Activated T-cell treated with anti-CD3 and anti-CD28 coated beads, Interleukin-2, amount 50 U/mL, for 72 hours (primary cell): ENCODE results near the gene ZGPAT. TPM values are rescaled to one million over a fixed set of nuclear protein-coding genes. Genes with fewer than 3 reads are reported as not detected.
"Not testable (repeated sequence)": the region's sequence is repeated elsewhere in the genome, so short reads cannot be mapped to it uniquely, and the experiment has no call there.

Experiments
- ATAC-seq, 2 donors: fragments of 150-1000 bp; cut with Tn5 transposase; replicated peaks in 1 of 2; 2 replicates each; pipeline ENCODE4 v1.10.0; 2021; ENCODE audit warnings: moderate library complexity in 2 of 2, mild to moderate bottlenecking in 1 of 2
- DNase-seq, 2 donors: peaks; one replicate each; pipeline ENCODE4 v3.0.0; 2021 to 2022; ENCODE audit warnings: mixed read lengths in 1 of 2
- H3K27ac Mint-ChIP-seq: one replicate; pipeline ENCODE4 v1.8.0; 2022; ENCODE audit warnings: mild to moderate bottlenecking, moderate library complexity, mixed read lengths
- H3K27me3 Mint-ChIP-seq: one replicate; pipeline ENCODE4 v1.8.0; 2022; ENCODE audit warnings: low read depth, mixed read lengths
- H3K36me3 Mint-ChIP-seq, 2 donors: one replicate each; pipeline ENCODE4 v1.8.0; 2022; ENCODE audit warnings: mixed read lengths in 2 of 2, mild to moderate bottlenecking in 1 of 2; ENCODE audit not compliant: insufficient read depth in 2 of 2
- H3K4me1 Mint-ChIP-seq: one replicate; pipeline ENCODE4 v1.8.0; 2022; ENCODE audit warnings: low read depth, mixed read lengths
- H3K4me3 Mint-ChIP-seq, 2 donors: one replicate each; pipeline ENCODE4 v1.8.0; 2022; ENCODE audit warnings: mild to moderate bottlenecking in 2 of 2, mixed read lengths in 2 of 2, moderate library complexity in 2 of 2
- H3K9me3 Mint-ChIP-seq, 2 donors: one replicate each; pipeline ENCODE4 v1.8.0; 2022; ENCODE audit warnings: mixed read lengths in 2 of 2
- total RNA-seq, 2 donors: library from RNA; stranded (reverse); gene quantifications; one replicate each; pipeline ENCODE4 v1.2.3, GENCODE V29; 2022

Gene ZGPAT
- total RNA-seq, 2 donors from 2014 or later: 24.3 to 28.0 TPM

DNA sequence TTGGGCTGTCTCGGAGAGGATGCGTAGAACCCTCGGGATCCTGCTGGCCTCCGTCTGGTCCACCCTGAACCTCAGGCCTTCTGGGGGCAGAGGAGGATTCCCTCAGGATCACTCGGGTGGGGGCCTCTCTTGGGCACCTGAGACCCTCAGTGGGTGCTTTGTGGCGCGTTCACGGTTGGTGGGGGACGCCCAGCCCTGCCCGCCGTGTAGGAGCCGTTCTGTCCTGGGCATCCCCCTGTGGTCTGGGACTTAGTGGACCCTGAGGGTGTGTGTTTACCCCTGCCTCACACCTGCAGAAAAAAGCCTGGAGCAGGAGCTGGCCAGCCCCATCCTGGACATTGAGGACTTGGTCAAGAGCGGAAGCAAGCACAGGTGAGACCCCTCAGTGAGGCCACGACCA is 42.1 kb upstream of the ZGPAT start:
- peaks cover 0 to 14% of the 10 kb centered on the region in 2 donors for H3K36me3 Mint-ChIP-seq
- no peak overlapping the region for H3K4me3 Mint-ChIP-seq
- H3K27ac Mint-ChIP-seq: no peak overlapping the region

DNA sequence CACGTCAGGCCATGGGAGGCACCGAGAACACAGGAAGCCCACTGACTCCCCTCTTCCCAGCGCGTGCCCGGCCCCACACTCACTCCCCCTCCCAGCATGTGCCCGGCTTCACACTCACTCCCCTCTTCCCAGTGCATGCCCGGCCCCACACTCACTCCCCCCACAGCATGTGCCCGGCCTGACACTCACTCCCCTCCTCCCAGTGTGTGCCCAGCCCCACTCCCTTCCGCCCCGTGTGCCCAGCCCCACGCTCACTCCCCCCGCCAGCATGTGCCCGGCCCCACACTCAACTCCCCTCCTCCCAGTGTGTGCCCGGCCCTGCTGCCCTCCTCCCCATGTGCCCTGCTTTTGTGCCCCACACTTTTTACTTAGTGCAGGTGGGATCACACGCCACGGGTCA is 40.0 kb upstream of the ZGPAT start:
- Mint-ChIP-seq H3K4me3 (no peak overlapping the region), H3K27me3 (no peaks in the 10 kb centered on the region), H3K36me3 (peaks cover 1 to 17% of the 10 kb centered on the region in 2 donors), H3K9me3 (no peaks in the 10 kb centered on the region), H3K27ac (no peak overlapping the region), H3K4me1 (no peaks in the 10 kb centered on the region)
- ATAC-seq (no peak), DNase-seq (no peak)

More for the DNA sequence above, 42.1 kb upstream of the ZGPAT start:
- H3K27me3 Mint-ChIP-seq: no peaks in the 10 kb centered on the region
- ATAC-seq (no peak), DNase-seq (no peak)
- H3K4me1 Mint-ChIP-seq: no peaks in the 10 kb centered on the region
- H3K9me3 Mint-ChIP-seq: no peaks in the 10 kb centered on the region

GRCh38 chr20:63668351-63668750 is 39.5 kb upstream of the ZGPAT start:
- DNase-seq: no peak
- Mint-ChIP-seq H3K4me1 (no peaks in the 10 kb centered on the region), H3K36me3 (peaks cover 1 to 17% of the 10 kb centered on the region in 2 donors), H3K27me3 (no peaks in the 10 kb centered on the region), H3K9me3 (no peaks in the 10 kb centered on the region), H3K4me3 (no peak overlapping the region), H3K27ac (no peak overlapping the region)
- ATAC-seq: no peak

DNA sequence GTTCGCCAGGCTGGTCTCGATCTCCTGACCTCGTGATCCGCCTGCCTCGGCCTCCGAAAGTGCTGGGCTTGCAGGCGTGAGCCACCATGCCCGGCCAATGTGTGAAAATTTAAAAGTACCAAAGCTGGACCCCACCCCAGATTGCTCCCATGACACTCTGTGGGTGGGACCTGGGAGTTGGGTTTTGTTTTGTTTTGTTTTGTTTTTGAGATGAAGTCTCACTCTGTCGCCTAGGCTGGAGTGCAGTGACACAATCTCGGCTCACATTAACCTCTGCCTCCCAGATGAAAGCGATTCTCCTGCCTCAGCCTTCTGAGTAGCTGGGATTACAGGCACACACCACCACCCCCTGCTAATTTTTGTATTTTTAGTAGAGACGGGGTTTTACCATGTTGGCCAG is 36.1 kb upstream of the ZGPAT start:
- H3K27ac Mint-ChIP-seq, ATAC-seq, H3K27me3 Mint-ChIP-seq, DNase-seq, H3K4me1 Mint-ChIP-seq, H3K4me3 Mint-ChIP-seq, H3K9me3 Mint-ChIP-seq: not testable (repeated sequence)
- H3K36me3 Mint-ChIP-seq: peaks cover 3 to 15% of the 10 kb centered on the region in 2 donors

DNA sequence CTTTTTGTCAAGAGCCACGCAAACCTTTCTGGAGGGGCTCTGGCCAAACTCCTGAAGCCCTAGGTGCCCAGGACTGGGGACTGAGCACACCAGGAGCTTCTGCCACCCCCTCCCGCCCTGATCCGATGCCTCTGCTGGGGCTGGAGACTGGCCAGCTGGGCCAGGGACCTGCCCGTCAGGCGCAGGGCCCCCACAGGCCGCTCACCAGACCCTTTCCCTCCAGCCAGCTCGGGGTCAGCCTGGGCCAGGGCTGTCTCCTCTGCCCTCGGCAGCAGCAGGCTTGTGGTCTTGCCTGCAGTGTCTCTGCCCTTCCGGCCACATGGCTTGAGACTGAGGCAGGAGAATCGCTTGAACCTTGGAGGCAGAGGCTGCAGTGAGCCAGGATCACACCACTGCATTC is 35.2 kb upstream of the ZGPAT start:
- Mint-ChIP-seq H3K9me3 (no peaks in the 10 kb centered on the region), H3K36me3 (peaks cover 3 to 14% of the 10 kb centered on the region in 2 donors), H3K4me3 (no peak overlapping the region), H3K27me3 (no peaks in the 10 kb centered on the region), H3K27ac (no peak overlapping the region), H3K4me1 (no peaks in the 10 kb centered on the region)
- ATAC-seq: no peak
- no peak for DNase-seq

- DNase-seq (no peak), ATAC-seq (no peak)
- peaks cover 8 to 12% of the 10 kb centered on the region in 2 donors for H3K36me3 Mint-ChIP-seq
- H3K27me3 Mint-ChIP-seq: no peaks in the 10 kb centered on the region
- H3K27ac Mint-ChIP-seq: no peak overlapping the region
- no peaks in the 10 kb centered on the region for H3K4me1 Mint-ChIP-seq
- no peak overlapping the region for H3K4me3 Mint-ChIP-seq
- H3K9me3 Mint-ChIP-seq: no peaks in the 10 kb centered on the region
Observed at GRCh38 chr20:63673951-63674350, 33.9 kb upstream of the ZGPAT start.

GRCh38 chr20:63675681-63676368 is 32.0 kb upstream of the ZGPAT start:
- Mint-ChIP-seq H3K9me3 (no peaks in the 10 kb centered on the region), H3K4me1 (no peaks in the 10 kb centered on the region), H3K27ac (no peak overlapping the region), H3K4me3 (no peak overlapping the region), H3K36me3 (peaks cover 7 to 8% of the 10 kb centered on the region in 2 donors), H3K27me3 (no peaks in the 10 kb centered on the region)
- DNase-seq: no peak
- no peak for ATAC-seq

DNA sequence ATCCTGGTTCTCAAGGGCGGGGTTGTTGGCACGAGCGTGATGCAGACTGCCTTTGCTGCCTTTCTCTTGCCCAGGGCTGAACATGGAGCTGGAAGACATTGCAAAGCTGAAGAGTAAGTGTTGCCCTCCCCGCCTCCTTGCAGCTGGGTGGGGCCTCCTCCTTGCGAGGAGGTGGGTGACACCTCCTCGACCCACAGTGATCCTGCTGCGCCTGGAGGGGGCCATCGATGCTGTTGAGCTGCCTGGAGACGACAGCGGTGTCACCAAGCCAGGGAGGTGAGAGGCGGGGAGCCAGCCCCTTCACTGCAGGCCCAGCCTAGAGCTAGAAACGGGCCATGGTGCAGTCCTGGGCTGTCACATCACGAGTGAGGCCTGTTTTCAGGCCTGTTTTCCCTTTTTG is 29.8 kb upstream of the ZGPAT start:
- H3K4me3 Mint-ChIP-seq: no peak overlapping the region
- H3K9me3 Mint-ChIP-seq: no peaks in the 10 kb centered on the region
- H3K36me3 Mint-ChIP-seq: peaks cover 6 to 7% of the 10 kb centered on the region in 2 donors
- H3K27me3 Mint-ChIP-seq: no peaks in the 10 kb centered on the region
- no peaks in the 10 kb centered on the region for H3K4me1 Mint-ChIP-seq
- DNase-seq: no peak
- H3K27ac Mint-ChIP-seq: no peak overlapping the region
- ATAC-seq: no peak

- no peaks in the 10 kb centered on the region for H3K9me3 Mint-ChIP-seq
- H3K4me3 Mint-ChIP-seq: no peak overlapping the region
- no peak for DNase-seq
- no peaks in the 10 kb centered on the region for H3K27me3 Mint-ChIP-seq
- H3K4me1 Mint-ChIP-seq: no peaks in the 10 kb centered on the region
- no peak for ATAC-seq
- H3K36me3 Mint-ChIP-seq: peaks cover 5 to 6% of the 10 kb centered on the region in 2 donors
- peak overlapping the region; percentile 70 for H3K27ac Mint-ChIP-seq
Observed at GRCh38 chr20:63678667-63679465, 29.0 kb upstream of the ZGPAT start.

- H3K36me3 Mint-ChIP-seq: peaks cover 5 to 6% of the 10 kb centered on the region in 2 donors
- H3K27ac Mint-ChIP-seq: no peak overlapping the region
- no peak overlapping the region for H3K4me3 Mint-ChIP-seq
- H3K27me3 Mint-ChIP-seq: no peaks in the 10 kb centered on the region
- no peak for ATAC-seq
- DNase-seq: no peak
- H3K9me3 Mint-ChIP-seq: no peaks in the 10 kb centered on the region
- peaks cover under 1% of the 10 kb centered on the region for H3K4me1 Mint-ChIP-seq
Observed at GRCh38 chr20:63679799-63680305, 28.0 kb upstream of the ZGPAT start.

- ATAC-seq (no peak), DNase-seq (no peak)
- H3K36me3 Mint-ChIP-seq: peaks cover 5 to 6% of the 10 kb centered on the region in 2 donors
- no peaks in the 10 kb centered on the region for H3K27me3 Mint-ChIP-seq
- H3K9me3 Mint-ChIP-seq: no peaks in the 10 kb centered on the region
- peaks cover 5% of the 10 kb centered on the region for H3K4me1 Mint-ChIP-seq
- H3K27ac Mint-ChIP-seq: no peak overlapping the region
- H3K4me3 Mint-ChIP-seq: no peak overlapping the region
Observed at GRCh38 chr20:63680427-63680826, 27.4 kb upstream of the ZGPAT start.

DNA sequence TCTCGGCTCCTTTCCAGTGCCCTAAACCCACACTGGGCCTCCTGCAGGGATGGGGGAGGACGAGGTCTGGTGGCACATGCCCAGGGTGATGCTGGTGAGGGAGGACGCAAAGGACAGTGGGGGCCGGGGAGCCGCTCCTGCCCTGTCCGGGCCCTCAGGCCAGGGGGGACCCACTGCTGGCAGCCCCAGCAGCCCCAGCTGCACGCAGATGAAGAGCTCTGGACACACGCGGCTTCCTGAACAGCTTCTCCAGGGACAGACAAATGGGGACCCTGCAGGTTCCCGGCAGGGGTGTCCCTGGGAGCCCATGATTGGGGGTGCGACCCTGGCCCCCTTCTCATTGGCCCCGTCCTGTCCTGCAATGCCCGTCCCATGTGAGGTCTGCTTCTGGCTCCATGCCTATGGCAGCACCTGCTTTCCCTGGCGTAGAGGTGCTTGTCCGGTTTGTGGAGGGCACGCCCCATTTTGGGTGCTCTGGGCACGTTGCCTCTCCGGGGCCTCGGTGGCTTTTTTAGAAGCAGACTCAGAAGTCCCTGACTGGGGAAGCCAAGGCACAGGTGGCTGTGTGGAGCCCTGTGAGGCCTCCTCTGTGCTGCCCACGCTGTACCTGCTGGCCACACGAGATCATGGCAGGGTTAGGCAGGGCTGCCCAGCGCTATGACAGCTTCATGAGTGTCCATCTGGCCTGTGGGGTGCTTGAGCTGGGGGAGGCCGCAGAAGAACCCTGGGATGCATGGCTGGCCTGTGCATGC is 26.8 kb upstream of the ZGPAT start:
- Mint-ChIP-seq H3K36me3 (peaks cover 5 to 6% of the 10 kb centered on the region in 2 donors), H3K4me3 (no peak overlapping the region), H3K27ac (no peak overlapping the region), H3K9me3 (no peaks in the 10 kb centered on the region), H3K4me1 (peaks cover 5% of the 10 kb centered on the region), H3K27me3 (no peaks in the 10 kb centered on the region)
- ATAC-seq (no peak), DNase-seq (no peak)

GRCh38 chr20:63681609-63682142 is 26.2 kb upstream of the ZGPAT start:
- H3K4me3 Mint-ChIP-seq: no peak overlapping the region
- H3K9me3 Mint-ChIP-seq: no peaks in the 10 kb centered on the region
- DNase-seq: no peak
- H3K4me1 Mint-ChIP-seq: peaks cover 5% of the 10 kb centered on the region
- H3K27me3 Mint-ChIP-seq: no peaks in the 10 kb centered on the region
- H3K27ac Mint-ChIP-seq: no peak overlapping the region
- H3K36me3 Mint-ChIP-seq: peaks cover 5 to 6% of the 10 kb centered on the region in 2 donors
- ATAC-seq: no peak
